ENCODE results near the gene SST.

DNA sequence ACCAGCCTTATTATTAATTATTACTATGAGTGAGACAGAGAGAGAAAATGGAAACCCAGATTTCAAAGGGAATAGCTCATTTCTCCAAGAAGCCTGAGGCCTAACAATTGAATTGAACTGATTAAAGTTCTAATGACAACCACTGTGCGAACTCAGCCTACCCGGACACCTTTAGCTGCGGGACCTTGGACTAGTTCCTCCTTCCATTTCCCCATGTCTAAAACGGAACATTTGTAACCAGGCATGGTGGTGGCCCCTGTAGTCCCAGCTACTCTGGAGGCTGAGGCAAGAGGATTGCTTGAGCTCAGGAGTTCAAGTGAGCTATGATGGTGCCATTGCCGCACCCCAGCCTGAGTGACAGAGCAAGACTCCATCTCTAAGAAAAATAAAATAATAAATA lies 48.6 kb upstream of the SST start:
- TF ChIP-seq, protein P1, sequence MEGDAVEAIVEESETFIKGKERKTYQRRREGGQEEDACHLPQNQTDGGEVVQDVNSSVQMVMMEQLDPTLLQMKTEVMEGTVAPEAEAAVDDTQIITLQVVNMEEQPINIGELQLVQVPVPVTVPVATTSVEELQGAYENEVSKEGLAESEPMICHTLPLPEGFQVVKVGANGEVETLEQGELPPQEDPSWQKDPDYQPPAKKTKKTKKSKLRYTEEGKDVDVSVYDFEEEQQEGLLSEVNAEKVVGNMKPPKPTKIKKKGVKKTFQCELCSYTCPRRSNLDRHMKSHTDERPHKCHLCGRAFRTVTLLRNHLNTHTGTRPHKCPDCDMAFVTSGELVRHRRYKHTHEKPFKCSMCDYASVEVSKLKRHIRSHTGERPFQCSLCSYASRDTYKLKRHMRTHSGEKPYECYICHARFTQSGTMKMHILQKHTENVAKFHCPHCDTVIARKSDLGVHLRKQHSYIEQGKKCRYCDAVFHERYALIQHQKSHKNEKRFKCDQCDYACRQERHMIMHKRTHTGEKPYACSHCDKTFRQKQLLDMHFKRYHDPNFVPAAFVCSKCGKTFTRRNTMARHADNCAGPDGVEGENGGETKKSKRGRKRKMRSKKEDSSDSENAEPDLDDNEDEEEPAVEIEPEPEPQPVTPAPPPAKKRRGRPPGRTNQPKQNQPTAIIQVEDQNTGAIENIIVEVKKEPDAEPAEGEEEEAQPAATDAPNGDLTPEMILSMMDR (IDR thresholded peaks at IDR 0.05) = no peak
- no peak for TF ChIP-seq POLR2A (IDR thresholded peaks at IDR 0.05)
